NCI-H345 (cell line): ENCODE results near the gene PWWP2B.

Experiments
- DNase-seq: peaks from one replicate; lab custom pipeline; 2025; lab: John Stamatoyannopoulos, UW

The PWWP2B gene

GRCh38 chr10:132408367-132408781 is 11.4 kb downstream of the PWWP2B start:
- no peak for DNase-seq

- DNase-seq, result no peak
Measured at GRCh38 chr10:132408823-132409666, 12.0 kb downstream of the PWWP2B start.

GRCh38 chr10:132409667-132410028 is 12.6 kb downstream of the PWWP2B start:
- DNase-seq, result no peak

GRCh38 chr10:132410056-132410778 is 13.2 kb downstream of the PWWP2B start:
- DNase-seq, result no peak

GRCh38 chr10:132410779-132411532 is 14.0 kb downstream of the PWWP2B start:
- no peak for DNase-seq

- DNase-seq, result no peak
Measured at GRCh38 chr10:132411561-132412253, 14.7 kb downstream of the PWWP2B start.

- DNase-seq, result no peak
Measured at GRCh38 chr10:132412316-132413192, 15.6 kb downstream of the PWWP2B start.

GRCh38 chr10:132413226-132414205 is 16.5 kb downstream of the PWWP2B start:
- no peak for DNase-seq

- no peak for DNase-seq
Measured at GRCh38 chr10:132414402-132415016, 17.5 kb downstream of the PWWP2B start.

- no peak for DNase-seq
Measured at GRCh38 chr10:132415255-132415654, 18.3 kb downstream of the PWWP2B start.

GRCh38 chr10:132415956-132416355 is 19.0 kb downstream of the PWWP2B start:
- DNase-seq, result no peak

- no peak for DNase-seq
Measured at GRCh38 chr10:132416566-132417256, 19.7 kb downstream of the PWWP2B start.

- DNase-seq, result no peak
Measured at GRCh38 chr10:132417257-132417910, 20.4 kb downstream of the PWWP2B start.

- DNase-seq, result no peak
Measured at GRCh38 chr10:132417957-132418441, 21.0 kb downstream of the PWWP2B start.

GRCh38 chr10:132418527-132419416 is 21.8 kb downstream of the PWWP2B start:
- peak; percentile 84 for DNase-seq

- no peak for DNase-seq
Measured at GRCh38 chr10:132419538-132420468, 22.8 kb downstream of the PWWP2B start.
